Activated T-helper 17 cell treated with anti-CD3 and anti-CD28 coated beads, Interleukin-2, amount 50 U/mL, for 72 hours (primary cell): Measurements from ENCODE around the gene P4HA3. TPM values are rescaled to one million over a fixed set of nuclear protein-coding genes. Genes with fewer than 3 reads are reported as not detected.
A peak's percentile ranks its signal among the peaks of the same experiment; 100 is the strongest.

ENCODE experiments used
- ATAC-seq: fragments of 150-1000 bp; cut with Tn5 transposase; replicated peaks from 2 replicates; pipeline ENCODE4 v1.10.0; 2021; ENCODE audit warnings: mild to moderate bottlenecking, moderate library complexity
- H3K27ac Mint-ChIP-seq: one replicate; pipeline ENCODE4 v1.8.0; 2022; ENCODE audit warnings: mixed read lengths
- H3K27me3 Mint-ChIP-seq: one replicate; pipeline ENCODE4 v1.8.0; 2022; ENCODE audit warnings: mixed read lengths
- H3K36me3 Mint-ChIP-seq: one replicate; pipeline ENCODE4 v1.8.0; 2022; ENCODE audit warnings: low read depth, mild to moderate bottlenecking, mixed read lengths
- H3K4me1 Mint-ChIP-seq: one replicate; pipeline ENCODE4 v1.8.0; 2022; ENCODE audit warnings: mixed read lengths
- H3K4me3 Mint-ChIP-seq: one replicate; pipeline ENCODE4 v1.8.0; 2022; ENCODE audit warnings: mild to moderate bottlenecking, mixed read lengths
- H3K9me3 Mint-ChIP-seq: one replicate; pipeline ENCODE4 v1.8.0; 2022; ENCODE audit warnings: mixed read lengths
- total RNA-seq, 2 donors: library from RNA; stranded (reverse); gene quantifications; one replicate each; pipeline ENCODE4 v1.2.3, GENCODE V29; 2022

P4HA3 gene
- total RNA-seq, 2 donors from 2014 or later: not detected

DNA sequence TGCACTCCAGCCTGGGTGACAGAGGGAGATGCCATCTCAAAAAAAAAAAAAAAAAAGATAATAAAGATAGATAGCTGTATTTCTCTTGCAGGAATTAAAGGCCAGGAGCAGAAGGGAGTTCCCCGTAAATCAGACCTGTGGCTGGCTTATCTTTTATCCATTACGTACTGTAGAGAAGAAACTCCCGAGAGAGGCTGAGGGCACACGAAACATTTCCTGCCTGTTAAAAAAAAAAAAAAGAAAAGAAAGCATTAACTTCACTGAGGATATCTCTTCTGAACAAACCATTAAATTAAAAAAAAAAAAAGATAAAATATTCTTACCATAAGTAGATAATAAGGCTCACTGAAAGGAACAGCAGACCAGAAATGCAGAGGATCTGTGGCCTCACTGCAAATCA, 22.5 kb downstream of the P4HA3 start:
- H3K4me3 Mint-ChIP-seq: no peak overlapping the region
- H3K9me3 Mint-ChIP-seq: no peaks in the 10 kb centered on the region
- no peak for ATAC-seq
- no peak overlapping the region for H3K27ac Mint-ChIP-seq
- H3K27me3 Mint-ChIP-seq: peaks cover 5% of the 10 kb centered on the region
- H3K36me3 Mint-ChIP-seq: no peaks in the 10 kb centered on the region
- peaks cover 6% of the 10 kb centered on the region for H3K4me1 Mint-ChIP-seq

- ATAC-seq: peak; percentile 89
- Mint-ChIP-seq H3K27me3 (peaks cover 3% of the 10 kb centered on the region), H3K4me1 (peaks cover 6% of the 10 kb centered on the region), H3K9me3 (no peaks in the 10 kb centered on the region), H3K4me3 (no peak overlapping the region), H3K27ac (no peak overlapping the region), H3K36me3 (no peaks in the 10 kb centered on the region)
Observed at GRCh38 chr11:74288161-74288560, 23.3 kb downstream of the P4HA3 start.

DNA sequence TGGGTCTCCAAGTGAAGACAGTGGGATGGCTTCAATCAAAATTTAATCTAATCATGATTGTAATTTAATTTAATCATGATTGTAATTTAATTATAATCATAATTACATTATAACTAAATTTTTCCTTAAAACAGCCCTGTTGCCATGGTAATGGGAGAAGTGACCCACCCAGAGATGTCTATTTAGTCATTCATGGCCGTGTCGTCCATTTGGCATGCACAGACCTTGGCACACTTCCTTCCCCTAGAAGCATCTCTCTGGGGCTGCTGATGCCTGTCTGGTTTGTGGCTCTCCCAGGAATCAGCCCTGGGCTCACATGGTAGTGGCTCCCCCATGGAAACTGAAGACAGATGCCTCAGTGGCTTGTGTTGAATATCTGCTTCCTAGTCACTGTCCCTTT, 27.0 kb downstream of the P4HA3 start:
- no peak for ATAC-seq

DNA sequence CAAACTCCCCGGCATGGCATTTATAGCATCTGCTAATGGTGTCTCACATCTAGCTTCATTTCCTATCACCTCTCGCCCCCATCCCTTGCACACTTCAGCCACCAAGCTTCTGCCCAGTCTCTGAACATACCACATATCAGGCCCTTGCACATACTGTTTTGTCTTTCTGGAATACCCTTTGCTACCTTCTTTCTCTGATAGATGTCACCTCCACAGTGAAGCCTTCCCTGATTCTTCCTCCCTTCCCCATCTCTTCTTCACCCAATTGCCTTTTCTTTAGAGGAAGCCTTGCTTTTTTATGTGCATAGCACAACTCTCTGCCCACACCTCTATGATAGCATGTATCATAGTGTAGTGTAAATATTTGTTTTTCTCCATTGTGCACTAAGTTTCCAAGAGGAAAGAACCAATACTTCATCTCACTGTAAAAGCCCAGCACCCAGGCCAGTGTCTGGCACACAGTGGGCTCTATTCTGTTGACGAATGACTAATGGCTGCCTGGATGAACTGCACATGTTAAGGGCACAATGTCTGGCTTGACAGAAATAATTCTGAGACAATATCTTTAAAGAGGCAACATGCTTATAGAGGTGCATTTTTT, 27.8 kb downstream of the P4HA3 start:
- Mint-ChIP-seq H3K27ac (no peak overlapping the region), H3K9me3 (no peaks in the 10 kb centered on the region), H3K36me3 (no peaks in the 10 kb centered on the region), H3K4me3 (no peak overlapping the region), H3K27me3 (peaks cover 2% of the 10 kb centered on the region), H3K4me1 (peaks cover 6% of the 10 kb centered on the region)
- no peak for ATAC-seq

More for the DNA sequence above, 27.0 kb downstream of the P4HA3 start:
- Mint-ChIP-seq H3K27me3 (peaks cover 2% of the 10 kb centered on the region), H3K27ac (no peak overlapping the region), H3K4me1 (peaks cover 6% of the 10 kb centered on the region), H3K4me3 (no peak overlapping the region), H3K36me3 (no peaks in the 10 kb centered on the region), H3K9me3 (no peaks in the 10 kb centered on the region)

- Mint-ChIP-seq H3K27me3 (peaks cover under 1% of the 10 kb centered on the region), H3K36me3 (no peaks in the 10 kb centered on the region), H3K27ac (no peak overlapping the region), H3K4me3 (no peak overlapping the region), H3K9me3 (no peaks in the 10 kb centered on the region), H3K4me1 (peaks cover 1% of the 10 kb centered on the region)
- peak; percentile 52 for ATAC-seq
Observed at GRCh38 chr11:74282914-74283371, 28.5 kb downstream of the P4HA3 start.

DNA sequence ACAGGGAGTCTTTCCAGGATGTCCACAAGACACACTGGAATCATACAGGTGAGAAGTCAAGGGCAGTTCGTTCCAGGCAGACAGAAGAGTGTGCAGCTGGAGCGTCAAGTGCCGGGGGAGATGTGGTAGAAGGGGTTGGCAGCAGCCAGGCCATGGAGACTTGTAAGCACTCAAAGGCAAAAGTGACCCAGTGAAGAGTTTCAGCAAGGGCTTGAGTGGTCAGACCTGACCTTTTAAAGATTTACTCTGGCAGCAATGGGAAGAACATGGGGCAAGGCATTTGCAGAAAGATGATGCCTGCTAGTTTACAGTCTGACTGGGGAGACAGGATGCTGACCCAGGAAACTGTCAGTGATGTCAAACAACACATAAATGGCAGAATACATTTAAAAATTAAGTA, 29.0 kb downstream of the P4HA3 start:
- Mint-ChIP-seq H3K36me3 (no peaks in the 10 kb centered on the region), H3K27ac (no peak overlapping the region), H3K4me1 (no peaks in the 10 kb centered on the region), H3K9me3 (no peaks in the 10 kb centered on the region), H3K27me3 (no peaks in the 10 kb centered on the region), H3K4me3 (no peak overlapping the region)
- no peak for ATAC-seq

DNA sequence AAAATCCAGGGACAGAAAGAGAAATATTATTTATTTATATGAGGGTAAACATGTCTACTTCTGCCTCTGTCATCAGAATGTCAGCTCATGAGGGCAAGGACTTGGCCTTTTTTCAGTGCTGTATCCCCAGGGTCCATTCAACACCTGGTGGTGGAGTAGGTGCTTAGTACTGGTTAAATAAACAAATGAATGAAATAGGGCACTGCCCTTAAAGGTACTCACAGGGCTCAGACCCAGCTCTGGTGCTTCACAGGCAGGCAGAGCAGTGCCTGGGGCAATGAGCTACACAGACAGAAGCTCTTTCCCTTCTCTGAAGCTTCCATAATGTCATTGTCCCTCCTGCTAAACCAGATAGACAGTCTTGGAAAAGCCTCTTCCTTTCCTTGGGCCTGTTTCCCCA, 30.9 kb downstream of the P4HA3 start:
- ATAC-seq: no peak
- no peaks in the 10 kb centered on the region for H3K9me3 Mint-ChIP-seq
- no peaks in the 10 kb centered on the region for H3K36me3 Mint-ChIP-seq
- no peaks in the 10 kb centered on the region for H3K4me1 Mint-ChIP-seq
- no peak overlapping the region for H3K4me3 Mint-ChIP-seq
- H3K27ac Mint-ChIP-seq: no peak overlapping the region
- peaks cover 4% of the 10 kb centered on the region for H3K27me3 Mint-ChIP-seq

DNA sequence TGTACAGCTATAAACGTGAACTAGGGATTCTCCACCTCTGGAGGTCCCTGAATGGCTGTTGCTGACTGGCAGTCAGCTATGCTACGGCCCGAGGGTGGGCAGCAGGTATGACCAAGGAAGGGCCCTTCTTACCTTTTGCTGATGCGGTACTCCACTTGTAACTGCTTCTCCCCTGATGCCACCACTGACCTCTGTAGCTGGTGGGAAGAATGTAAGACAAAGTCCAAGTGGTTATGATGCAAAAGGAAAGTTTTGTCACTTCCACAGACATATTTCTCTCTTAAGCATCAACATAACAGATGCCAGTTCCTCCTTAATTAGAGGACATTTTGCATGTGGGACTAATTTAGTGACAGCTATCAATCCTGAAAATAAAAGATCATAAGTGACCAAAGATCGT, 32.2 kb downstream of the P4HA3 start:
- Mint-ChIP-seq H3K36me3 (no peaks in the 10 kb centered on the region), H3K27ac (no peak overlapping the region), H3K9me3 (no peaks in the 10 kb centered on the region), H3K27me3 (peaks cover 4% of the 10 kb centered on the region), H3K4me1 (no peaks in the 10 kb centered on the region), H3K4me3 (no peak overlapping the region)
- no peak for ATAC-seq

DNA sequence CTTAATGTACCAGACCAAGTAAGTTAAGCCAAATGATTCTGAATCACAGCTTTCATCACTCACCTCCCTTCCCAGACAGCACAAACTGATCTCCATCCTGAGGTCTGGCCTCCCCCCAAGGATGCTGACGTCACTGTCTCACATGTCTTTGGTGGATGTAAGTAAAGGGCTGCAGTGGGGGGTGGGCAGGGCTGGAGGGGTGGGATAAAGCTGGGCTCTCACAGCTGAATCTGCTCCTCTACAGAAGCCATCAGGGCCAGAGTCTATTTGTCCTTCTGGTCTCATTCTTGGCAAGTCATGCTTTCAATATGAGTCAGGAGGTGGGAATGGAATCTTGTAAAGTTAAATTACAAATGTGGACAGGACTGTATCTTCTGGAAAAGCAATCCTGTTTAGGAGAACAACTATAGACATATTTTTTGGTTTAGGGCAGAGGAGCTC, 32.7 kb downstream of the P4HA3 start:
- H3K27ac Mint-ChIP-seq: no peak overlapping the region
- H3K4me3 Mint-ChIP-seq: no peak overlapping the region
- no peaks in the 10 kb centered on the region for H3K4me1 Mint-ChIP-seq
- ATAC-seq: no peak
- H3K27me3 Mint-ChIP-seq: peaks cover 4% of the 10 kb centered on the region
- H3K9me3 Mint-ChIP-seq: no peaks in the 10 kb centered on the region
- no peaks in the 10 kb centered on the region for H3K36me3 Mint-ChIP-seq

GRCh38 chr11:74278103-74278502, 33.3 kb downstream of the P4HA3 start:
- no peak overlapping the region for H3K27ac Mint-ChIP-seq
- H3K27me3 Mint-ChIP-seq: peaks cover 6% of the 10 kb centered on the region
- H3K36me3 Mint-ChIP-seq: no peaks in the 10 kb centered on the region
- no peaks in the 10 kb centered on the region for H3K9me3 Mint-ChIP-seq
- no peak for ATAC-seq
- H3K4me1 Mint-ChIP-seq: no peaks in the 10 kb centered on the region
- no peak overlapping the region for H3K4me3 Mint-ChIP-seq

GRCh38 chr11:74276581-74276980, 34.9 kb downstream of the P4HA3 start:
- H3K27ac Mint-ChIP-seq: no peak overlapping the region
- H3K9me3 Mint-ChIP-seq: no peaks in the 10 kb centered on the region
- no peaks in the 10 kb centered on the region for H3K36me3 Mint-ChIP-seq
- H3K4me1 Mint-ChIP-seq: no peaks in the 10 kb centered on the region
- peaks cover 11% of the 10 kb centered on the region for H3K27me3 Mint-ChIP-seq
- H3K4me3 Mint-ChIP-seq: no peak overlapping the region
- ATAC-seq: no peak

DNA sequence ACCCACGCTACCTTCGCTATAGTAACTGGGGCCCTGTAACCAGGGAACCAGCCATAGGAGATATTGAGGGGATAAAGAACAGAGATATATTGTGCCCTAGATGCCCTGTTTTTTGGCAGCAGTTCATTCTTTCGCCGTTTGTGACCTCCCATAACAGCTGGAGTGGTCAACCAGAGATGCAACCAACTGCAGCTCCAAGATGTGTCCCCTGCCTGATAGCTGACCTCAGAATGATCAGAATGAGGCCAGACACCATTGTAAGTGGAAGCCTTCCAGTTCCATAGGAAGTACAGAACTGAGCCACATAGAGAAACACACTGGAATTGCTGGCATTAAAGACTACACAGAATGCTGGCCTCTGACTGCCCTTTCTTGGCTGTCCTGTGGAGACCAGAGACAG, 39.2 kb downstream of the P4HA3 start:
- no peak for ATAC-seq
- no peak overlapping the region for H3K27ac Mint-ChIP-seq

GRCh38 chr11:74269161-74269811, 42.2 kb downstream of the P4HA3 start:
- H3K9me3 Mint-ChIP-seq: no peaks in the 10 kb centered on the region
- H3K4me1 Mint-ChIP-seq: peaks cover 6% of the 10 kb centered on the region
- no peak overlapping the region for H3K27ac Mint-ChIP-seq
- peaks cover 7% of the 10 kb centered on the region for H3K27me3 Mint-ChIP-seq
- ATAC-seq: peak; percentile 62
- H3K4me3 Mint-ChIP-seq: no peak overlapping the region
- no peaks in the 10 kb centered on the region for H3K36me3 Mint-ChIP-seq

More for the DNA sequence above, 39.2 kb downstream of the P4HA3 start:
- peaks cover 6% of the 10 kb centered on the region for H3K4me1 Mint-ChIP-seq
- no peak overlapping the region for H3K4me3 Mint-ChIP-seq
- H3K36me3 Mint-ChIP-seq: no peaks in the 10 kb centered on the region
- no peaks in the 10 kb centered on the region for H3K9me3 Mint-ChIP-seq
- peaks cover 11% of the 10 kb centered on the region for H3K27me3 Mint-ChIP-seq

DNA sequence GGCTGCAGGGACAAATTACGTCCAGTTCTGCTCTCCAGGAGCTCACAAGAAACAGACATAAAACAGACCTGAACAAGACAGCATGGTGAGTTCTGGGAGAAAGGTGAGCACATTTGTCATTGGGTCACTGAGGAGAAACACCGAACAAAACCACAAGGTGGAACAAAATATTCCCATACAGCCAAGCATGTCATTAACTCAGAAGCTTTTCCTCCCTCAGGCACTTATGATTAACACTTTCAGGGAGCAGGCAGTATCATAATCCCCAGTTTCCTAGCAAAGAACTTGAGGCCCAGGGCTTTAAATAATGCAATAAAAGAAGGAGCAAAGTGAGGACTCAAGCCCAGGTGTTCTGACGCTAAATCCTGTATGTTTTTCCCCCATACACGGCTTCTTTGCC, 43.0 kb downstream of the P4HA3 start:
- no peaks in the 10 kb centered on the region for H3K36me3 Mint-ChIP-seq
- ATAC-seq: no peak
- no peaks in the 10 kb centered on the region for H3K9me3 Mint-ChIP-seq
- H3K4me3 Mint-ChIP-seq: no peak overlapping the region
- no peak overlapping the region for H3K27ac Mint-ChIP-seq
- peaks cover 7% of the 10 kb centered on the region for H3K27me3 Mint-ChIP-seq
- peaks cover 6% of the 10 kb centered on the region for H3K4me1 Mint-ChIP-seq

- Mint-ChIP-seq H3K4me3 (no peak overlapping the region), H3K9me3 (no peaks in the 10 kb centered on the region), H3K36me3 (no peaks in the 10 kb centered on the region), H3K27me3 (peaks cover 10% of the 10 kb centered on the region), H3K4me1 (peaks cover 6% of the 10 kb centered on the region), H3K27ac (no peak overlapping the region)
- ATAC-seq: no peak
Observed at GRCh38 chr11:74267014-74267413, 44.4 kb downstream of the P4HA3 start.
